Measurements from ENCODE around the gene FAM168A. TPM values are rescaled to one million over a fixed set of nuclear protein-coding genes. Genes with fewer than 3 reads are reported as not detected.

Gene FAM168A
- total RNA-seq, 1 donor from 2014 or later, result 18.1 TPM

DNA sequence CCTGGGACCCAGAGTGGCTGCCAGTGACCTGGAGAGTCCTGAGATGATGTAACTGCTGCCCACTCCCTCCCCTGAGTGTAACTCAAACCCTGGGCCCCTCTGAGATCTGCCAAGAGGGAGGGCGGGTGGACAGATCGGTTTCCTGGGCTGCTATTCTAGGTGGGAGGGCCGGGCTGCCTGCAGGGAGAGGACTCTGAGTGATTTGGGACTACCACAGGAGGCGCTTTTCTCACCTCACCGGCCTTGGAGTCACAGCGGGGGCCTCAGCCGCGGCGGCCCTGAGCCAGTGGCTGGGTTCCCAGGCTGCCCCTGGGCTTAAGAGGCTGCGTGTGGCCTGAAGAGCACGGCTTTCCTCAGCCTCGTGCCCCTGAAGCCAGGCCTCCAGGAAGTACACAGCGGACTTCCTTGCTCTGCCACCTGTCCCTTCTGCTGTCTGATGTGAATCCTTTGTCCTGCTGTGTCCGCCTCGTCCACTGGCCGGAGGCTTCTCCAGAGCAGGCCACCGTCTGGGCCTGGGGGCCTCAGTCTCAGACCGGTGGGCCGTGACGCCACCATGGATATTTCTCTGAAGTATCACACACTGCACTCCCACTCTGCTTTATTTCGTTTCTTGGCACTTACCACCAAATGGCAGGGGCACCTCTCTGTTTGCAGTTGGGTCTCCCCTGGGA is 210.2 kb downstream of the FAM168A start:
- DNase-seq, result no peak

DNA sequence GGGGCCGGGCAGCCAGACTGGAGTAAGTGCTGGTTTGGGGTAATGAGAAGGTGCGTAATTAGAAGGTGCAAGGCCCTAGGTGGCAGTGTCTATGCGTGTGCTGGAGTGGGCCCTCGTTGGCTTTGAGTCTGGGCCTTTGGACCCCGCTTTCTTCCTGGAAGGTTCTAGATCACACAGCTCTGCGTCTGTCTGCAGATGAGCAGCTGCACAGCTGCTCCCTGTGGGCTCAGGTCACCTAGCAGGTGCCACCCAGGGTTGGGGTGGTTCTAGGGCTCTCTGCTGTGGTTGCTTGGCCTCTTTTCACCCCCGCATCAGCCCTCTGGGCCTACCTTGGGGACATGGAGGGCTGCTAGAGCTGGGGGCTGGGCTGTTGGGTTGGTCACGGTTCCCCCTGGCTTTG is 211.4 kb downstream of the FAM168A start:
- DNase-seq, result no peak

DNA sequence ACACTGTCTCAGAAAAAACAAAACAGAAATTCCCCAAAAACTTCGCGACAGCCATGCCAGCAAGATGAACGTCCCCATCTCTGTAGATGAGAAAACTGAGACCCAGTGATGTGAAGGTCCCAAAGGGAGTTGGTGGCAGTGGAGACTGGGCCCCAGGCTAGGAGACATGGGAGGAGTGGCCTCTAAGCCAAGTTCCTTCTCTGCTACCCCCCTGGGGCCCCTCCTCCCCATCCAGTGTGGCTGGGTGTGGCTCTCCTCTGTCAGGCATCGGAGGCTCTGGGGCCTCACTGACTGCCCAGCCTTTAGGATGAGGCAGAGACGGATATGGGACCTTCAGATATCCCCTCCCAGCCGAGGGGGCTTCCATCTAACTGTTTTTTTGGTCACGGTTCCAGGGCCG is 211.9 kb downstream of the FAM168A start:
- DNase-seq, result no peak

DNA sequence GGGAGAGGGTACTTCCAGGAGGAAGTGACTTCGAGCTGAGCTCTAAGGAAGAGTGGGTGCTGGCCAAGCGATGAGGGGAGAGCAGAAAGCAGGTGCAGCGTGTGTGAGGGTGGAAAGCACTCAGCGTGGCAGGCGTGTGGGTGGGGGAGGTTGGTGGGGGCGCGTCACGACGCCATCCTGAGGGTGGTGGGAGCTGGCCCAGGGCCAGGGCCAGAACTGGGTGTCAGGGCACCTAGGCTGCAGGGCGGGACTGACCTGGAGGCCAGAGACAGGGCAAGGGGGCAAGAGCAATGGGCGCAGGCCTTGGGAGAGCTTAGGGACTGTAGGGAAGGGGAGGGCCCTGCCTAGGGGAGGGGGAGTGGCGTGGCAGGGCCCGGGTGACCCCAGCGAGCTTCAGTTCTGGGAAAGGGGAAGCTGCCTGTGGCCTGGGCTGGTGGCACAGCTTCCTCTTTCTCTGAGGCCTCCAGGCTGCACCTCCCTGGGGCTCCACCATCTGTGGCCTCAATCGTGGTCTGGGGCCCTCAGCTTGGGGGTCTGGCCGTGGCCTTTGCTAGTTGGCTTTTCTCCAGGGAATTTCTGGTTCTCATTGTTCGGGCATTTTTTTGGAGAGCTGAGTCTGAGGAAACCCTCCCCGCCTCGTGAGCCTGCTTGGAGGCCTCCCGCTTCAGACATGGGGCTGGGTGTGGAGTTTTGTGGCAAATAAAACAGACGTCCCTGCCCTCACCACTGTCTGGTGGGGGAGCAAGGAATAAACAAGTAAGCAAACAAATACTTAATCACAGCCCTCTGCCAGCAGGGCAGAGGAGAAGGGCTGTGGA is 212.8 kb downstream of the FAM168A start:
- DNase-seq, result peak; percentile 46

DNA sequence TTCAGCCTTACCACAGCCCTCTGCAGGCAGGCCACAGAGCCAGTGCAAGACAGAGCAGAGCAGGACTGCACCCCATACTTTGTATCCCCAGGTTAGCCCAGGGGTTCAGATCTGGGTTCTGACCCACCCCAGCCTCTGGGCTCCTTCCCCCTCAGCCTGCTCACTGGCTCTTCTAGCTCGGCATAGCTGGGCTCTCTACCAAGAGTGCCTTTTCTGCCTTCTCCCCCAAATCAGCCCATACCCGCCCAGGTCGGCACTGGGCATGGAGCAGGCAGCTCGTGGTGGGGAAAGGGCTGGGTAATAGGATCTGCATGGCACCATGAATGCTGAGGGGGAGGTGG is 213.4 kb downstream of the FAM168A start:
- no peak for DNase-seq

DNA sequence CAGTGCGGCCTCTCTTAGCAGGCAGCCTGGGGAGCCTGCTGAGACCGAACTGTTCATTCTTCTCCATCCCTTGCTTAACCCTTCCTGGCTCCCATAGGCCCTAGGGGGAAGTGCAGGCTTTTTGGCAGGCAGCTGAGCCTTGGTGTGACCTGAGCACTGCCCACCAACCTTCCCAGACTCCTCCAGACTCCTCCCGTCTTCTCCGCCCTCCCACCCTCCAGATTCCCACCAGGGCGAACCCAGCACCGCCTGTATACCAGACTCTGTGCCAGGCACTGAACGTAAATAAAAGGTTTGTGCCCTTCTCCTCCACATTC is 213.8 kb downstream of the FAM168A start:
- DNase-seq, result no peak

DNA sequence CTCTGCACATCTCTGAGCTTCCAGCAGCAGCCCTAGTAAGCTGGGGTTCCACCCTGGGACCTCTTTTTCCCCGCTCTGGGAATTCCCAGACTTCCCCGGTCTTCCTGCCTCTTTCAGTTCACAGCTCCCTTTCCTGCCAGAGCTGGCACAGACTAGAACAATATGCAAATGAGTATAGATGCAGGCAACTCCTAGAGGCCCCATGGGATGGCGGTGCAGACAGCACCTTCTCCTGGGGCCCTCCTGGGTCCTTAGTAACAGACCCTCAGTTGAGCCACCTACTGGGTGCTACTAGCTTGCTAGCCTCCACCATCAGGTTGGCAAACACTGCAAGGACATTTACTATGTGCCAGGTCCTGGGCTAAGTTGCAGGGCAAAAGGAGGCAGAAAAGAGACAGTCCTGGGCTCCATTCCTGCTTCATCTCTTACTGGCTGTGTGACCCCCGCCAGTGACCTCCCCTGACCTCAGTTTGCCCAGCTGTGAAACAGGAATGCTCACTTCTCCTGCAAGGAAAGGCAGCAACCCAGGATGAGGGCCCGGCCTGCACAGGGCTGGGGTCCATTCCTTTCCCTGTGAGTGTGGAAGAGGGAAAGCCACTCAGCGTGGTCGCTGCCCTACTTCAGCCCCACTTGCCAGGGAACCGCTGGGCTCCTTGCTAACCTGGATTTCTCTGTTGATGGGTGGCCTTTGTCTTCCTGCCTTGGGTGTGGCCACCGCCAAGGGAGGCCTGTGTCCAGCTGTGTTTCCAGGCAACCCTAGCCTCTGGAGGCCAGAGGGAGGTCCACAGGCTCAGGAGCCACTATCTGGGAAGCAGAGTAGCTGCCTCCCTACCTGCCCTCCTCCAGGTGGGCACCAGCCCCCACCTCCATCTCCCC is 214.4 kb downstream of the FAM168A start:
- DNase-seq, result peak; percentile 10

DNA sequence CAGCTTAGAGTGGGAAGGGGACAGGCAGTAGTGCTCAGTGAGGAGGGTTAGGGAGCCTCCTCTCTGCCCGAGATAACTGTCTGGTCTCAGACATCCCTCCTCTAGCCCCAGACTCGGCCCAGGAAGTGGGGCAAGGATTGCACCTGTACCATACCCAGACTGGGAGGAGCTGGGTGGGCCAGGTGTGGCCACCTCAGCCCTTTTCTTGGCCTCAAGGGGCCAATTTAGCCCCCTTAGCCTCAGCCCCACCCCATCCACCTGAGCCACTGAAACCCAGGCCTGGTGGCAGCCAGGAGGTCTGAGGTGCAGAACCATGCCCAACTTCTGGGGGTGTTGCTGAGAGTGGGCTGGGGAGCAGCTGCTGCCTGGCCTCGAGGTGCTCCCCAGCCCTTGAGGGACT is 215.2 kb downstream of the FAM168A start:
- DNase-seq, result no peak

DNA sequence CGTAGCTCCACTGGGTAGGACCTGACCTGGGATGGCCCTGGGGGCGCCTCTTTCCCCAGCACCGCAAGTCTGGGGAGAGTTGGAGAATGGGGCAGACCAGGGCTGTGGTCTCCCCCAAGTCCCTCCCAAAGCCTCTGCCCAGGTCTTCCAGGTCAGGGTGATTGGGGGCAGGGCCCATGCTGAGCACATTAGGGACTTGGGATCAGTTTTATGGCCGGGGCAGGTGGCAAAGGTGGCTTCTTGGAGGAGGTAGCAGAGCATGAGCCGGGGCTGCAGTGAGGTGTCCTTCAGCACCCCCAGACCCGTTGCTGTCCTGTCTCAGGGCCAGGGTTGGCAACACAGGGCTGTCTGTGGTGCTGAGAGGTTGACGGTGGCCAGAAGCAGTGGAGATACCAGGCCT is 215.7 kb downstream of the FAM168A start:
- no peak for DNase-seq

DNA sequence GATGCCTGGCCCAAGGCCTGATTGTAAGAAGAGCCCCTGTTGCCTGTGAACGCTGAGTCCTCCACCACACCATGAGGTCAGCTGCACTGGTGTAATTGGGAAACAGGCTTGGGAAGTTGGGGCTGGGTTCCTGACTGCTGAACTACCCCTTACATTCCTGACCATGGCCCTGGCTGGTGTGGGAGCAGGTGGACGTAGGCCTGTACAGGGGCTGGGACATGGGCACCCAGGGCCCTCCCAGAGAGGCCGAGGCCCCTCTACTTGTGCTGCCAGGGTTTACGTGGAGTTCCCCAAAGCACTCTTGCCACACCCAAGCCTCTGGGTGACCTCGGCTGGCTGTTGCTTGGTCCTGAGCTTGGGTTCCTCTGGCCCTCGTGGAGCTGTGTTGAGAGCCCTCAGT is 216.3 kb downstream of the FAM168A start:
- no peak for DNase-seq

DNA sequence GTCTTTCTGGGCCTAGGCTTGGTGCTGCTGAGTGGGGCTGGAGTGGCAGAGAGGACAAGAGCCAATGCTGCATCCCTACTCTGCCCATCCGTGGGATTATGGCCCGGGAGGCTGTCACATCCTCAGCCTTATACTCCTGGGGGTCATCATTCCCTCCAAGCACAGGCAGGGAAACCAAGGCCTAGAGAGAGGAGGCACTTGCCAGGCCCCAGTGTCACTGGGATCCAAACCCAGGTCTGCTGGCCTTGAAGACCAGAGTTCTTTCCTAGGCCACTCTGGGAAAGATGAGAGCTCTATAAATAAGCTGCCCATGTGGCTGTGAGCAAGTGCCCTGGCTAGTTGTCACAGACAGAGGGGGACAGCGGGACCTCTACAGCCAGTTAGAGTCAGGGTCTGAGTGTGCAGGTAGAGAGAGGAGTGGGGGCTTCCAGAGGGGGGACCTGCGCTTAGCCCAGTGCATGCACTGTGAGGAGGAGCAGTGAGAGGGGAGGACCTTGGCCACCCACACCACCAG is 217.0 kb downstream of the FAM168A start:
- no peak for DNase-seq

DNA sequence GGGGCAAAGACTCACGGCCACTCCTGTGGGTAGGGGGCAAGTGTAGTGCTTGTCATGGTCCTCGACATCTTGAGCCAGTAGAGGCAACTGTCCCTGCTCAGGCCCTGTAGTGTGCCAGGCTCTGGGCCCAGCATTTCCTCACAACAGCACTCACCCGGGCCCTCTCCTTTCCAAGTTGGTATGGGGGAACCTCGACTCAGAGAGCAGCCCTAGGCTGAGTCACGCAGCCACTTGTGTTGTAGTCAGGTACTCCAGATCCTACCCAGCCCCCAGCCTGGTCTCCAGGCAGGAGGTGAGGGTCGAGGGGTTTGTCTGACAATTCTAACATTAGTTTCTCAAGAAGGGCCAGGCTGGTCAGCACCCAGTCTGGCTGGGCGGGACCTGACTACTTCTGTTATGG is 217.6 kb downstream of the FAM168A start:
- no peak for DNase-seq

DNA sequence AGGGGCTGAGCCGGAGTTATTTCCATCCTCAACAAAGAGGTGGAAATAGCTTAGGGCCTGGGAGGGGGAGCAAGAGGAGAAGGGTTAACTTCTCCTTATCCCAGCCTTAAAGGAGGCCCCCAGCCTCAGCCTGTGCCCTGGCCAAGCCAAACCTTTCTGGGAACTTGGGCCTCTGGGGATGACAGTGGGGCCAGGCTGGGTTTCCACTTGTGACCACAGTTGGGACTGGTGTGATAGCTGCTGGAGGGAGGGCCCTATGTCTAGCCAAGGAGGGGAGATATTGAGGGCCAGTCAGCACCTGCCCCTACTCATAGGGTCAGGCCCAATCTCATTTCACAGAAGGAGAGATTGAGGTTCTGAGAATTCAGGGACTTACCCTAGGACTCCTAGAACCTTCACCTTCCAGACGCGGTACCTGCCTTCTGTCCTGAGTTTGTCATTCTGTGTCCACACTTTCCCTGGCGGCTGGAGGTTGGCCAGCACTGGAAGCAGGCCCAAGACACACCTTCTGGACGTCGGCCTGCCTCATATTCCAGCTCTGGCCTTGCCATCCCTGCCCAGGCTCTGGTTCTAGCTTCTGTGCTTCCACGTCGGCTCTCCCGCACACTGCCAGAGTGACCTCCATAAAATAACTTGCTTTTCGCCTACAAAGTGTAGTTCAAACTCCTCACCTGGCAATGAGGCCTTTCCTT is 218.6 kb downstream of the FAM168A start:
- no peak for DNase-seq

DNA sequence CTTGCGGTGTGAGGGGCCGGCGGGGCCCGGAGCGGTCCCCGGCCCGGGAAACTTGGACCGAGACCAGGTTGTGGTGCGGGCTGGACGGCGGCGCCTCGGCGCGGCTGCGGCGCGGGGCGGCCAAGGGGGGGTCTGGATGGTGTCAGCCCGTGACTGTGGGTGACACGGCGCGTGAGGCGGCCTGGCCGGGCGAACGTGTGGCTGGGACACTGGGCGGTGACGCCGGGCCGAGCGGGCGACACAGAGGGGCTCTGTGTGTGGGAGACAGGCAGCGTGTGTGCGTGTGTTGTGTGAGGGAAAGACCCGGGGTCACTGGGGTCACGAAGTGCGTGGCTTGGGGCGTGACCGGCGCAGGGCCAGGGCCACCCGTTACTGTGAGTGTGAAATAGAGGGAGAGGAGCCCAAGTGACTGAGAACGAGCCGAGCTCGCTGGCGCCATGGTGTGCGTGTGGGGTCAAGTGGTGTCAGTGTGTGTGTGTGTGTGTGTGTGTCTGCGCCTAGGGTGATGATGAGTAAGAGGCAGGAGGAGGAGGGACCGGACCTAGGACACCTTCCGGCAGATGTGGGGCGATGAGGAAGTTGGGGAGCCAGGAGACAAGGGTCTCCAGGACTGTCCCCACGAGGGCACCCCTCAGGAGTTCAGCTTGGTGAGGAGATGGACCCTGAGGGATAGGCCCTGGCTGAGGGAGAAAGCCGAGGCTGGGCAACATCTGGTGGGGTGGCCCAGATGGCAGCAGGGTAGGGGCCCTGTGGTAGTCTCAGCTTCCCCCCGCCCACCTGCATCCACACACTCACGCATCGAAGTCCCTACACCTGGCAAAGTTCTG is 220.9 kb downstream of the FAM168A start:
- no peak for DNase-seq

DNA sequence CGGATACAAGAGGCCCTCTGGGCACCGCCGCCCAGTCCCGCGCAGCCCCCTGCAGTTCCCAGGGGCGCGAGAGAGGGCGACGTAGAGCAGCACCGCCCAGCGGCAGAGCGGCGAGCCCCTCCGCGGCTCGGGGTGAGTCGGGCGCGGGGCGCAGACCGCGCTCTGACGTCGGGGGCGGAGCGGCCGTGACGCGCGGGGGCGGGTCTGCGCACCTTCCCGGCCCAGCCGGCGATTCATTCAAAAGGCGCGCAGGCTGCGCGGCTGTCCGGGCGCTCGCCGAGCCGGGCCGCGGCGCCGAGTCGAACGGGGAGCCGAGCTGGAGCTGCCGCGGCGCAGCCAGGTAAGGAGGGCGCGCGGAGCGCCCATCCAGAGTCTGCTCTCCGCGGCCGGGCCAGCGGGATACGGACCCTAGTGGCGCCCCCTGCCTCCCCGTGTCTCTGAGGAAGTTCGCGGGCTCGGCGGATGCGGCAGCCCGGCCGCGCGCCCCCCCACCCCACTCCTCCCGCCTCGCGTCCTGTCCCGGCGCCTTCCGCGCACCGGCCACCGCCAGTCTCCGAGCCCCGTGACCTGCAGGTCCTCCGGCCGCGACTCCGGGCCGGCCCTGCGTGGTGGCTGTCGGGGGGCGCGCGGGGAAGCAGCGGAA is 221.6 kb downstream of the FAM168A start, which contains the start of gene RELT:
Gene RELT, plus strand, starts transcription at position 240 of the 643 bp plus-strand sequence. CDS start 12,738 bp downstream, outside the sequence.
- DNase-seq, result peak; percentile 82

DNA sequence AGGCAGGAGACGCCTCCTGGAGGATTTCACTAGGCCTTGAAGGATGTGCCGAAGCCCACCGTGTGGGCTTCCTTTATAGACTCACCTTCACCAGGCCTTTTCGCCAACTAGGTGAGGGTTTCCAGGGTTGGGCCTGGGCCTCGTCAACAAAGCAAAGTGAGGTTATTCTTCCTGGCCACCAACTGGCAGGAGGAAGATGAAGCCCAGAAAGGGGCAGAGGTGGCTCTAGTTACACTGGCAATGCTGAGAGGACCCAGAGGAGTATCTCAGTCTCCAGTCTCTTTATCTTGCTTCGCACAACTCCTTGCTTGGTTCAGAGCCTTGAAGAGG is 222.1 kb downstream of the FAM168A start:
- DNase-seq, result no peak

DNA sequence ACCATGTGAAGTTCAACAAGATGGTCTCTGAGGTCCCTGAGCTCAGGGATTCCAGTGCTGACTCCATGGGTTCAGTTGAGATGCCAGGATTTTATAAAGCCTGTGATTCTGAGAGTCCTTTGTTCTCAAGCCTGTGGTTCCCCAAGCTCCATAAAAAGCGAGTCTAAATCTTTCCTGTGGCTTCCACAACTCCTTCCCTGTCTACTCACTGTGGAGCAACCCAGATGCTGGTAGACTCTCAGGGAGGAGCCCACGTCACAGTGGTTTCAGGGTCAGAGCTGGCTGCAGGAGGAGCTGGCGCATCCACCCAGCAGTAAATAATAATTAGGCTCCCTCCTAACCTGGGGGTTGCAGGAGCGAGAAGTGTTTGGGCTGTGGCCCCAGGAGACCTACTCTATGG is 223.8 kb downstream of the FAM168A start:
- DNase-seq, result no peak

DNA sequence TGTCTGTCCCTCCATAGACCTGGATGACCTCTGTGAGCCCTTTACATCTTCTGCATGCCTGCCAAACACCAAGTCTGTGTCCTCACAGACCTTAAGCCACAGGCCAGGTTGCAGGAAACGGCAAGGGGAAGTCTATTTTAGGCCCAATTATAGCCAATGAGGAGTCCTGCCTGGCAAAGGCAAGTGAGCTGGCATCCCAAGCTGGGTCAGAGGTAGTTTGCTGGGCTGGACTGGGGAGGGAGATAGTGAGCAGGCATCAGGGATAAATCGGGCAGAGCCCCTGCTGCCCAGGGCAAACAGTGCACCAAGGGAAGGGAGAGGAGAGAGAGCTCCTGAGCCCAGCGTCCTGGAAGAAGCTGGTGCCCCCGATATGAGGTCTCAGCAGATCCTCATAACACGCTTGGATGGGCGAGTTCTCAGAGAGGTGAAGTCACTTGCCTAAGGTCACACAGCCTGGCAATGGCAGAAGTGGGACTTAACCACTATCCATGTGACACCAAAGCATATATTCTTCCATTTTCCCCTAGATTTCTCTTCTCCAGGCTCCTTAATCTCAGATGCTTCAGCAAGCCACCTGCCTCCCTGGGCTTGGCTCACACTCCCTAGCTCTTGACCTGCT is 225.4 kb downstream of the FAM168A start:
- DNase-seq, result no peak

DNA sequence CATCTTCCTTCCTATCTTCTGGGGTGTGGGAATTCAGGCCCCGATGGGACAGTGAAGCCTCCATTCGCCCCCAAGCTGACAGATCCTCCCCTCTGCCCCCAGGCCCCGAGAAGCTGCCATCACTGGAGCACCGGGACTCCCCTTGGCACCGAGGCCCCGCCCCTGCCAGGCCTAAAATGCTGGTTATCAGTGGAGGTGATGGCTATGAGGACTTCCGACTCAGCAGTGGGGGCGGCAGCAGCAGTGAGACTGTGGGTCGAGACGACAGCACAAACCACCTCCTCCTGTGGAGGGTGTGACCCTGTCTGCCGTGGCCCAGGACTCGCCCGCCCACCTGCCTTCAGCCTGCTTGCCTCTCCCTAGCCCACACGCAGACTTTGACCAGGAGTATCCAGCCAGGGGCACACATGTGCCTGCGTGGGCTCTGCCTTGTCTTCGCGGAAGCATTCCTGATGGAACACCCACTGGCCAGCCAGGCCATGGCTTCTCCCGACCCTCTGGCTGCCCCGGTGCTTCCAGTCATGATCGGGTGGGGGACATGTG is 230.4 kb downstream of the FAM168A start:
- no peak for DNase-seq

DNA sequence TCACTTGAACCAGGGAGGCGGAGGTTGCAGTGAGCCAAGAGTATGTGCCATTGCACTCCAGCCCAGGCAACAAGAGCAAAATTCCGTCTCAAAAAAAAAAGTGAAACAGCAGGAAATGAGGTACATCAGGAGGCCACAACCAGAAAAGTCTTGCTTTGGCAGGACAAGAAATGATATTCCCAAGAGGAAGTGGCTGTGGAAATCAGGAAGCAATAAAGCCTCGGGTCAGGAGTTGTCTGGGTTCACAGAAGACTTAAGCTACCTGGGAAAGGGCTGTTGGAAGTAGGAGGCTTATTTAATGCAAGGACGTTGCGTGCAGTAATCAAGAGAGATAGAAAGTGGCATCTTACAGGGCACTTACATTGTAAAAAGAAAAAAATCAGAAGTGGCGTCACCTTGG is 231.0 kb downstream of the FAM168A start:
- DNase-seq, result no peak
